Skin epidermis (tissue), 12 donors: ENCODE measurements around the gene GFI1.
A peak's percentile ranks its signal among the peaks of the same experiment; 100 is the strongest.
"Not testable (repeated sequence)": the region's sequence is repeated elsewhere in the genome, so short reads cannot be mapped to it uniquely, and the experiment has no call there.

Experiments used
- H3K27ac ChIP-seq, 21 experiments: fragments of 200-600 bp; sonication (generic) in 11 of 21; one replicate each; pipeline ENCODE4 v1.5.0; 2020; ENCODE audit warnings: mild to moderate bottlenecking in 3 of 21, inconsistent platforms in 2 of 21, moderate library complexity in 2 of 21
- H3K4me3 ChIP-seq, 7 experiments: fragments of 200-600 bp; sonication (generic) in 2 of 7; one replicate each; pipeline ENCODE4 v1.5.0; 2020; ENCODE audit warnings: inconsistent platforms in 2 of 7, mild to moderate bottlenecking in 2 of 7, moderate library complexity in 1 of 7

The GFI1 gene

DNA sequence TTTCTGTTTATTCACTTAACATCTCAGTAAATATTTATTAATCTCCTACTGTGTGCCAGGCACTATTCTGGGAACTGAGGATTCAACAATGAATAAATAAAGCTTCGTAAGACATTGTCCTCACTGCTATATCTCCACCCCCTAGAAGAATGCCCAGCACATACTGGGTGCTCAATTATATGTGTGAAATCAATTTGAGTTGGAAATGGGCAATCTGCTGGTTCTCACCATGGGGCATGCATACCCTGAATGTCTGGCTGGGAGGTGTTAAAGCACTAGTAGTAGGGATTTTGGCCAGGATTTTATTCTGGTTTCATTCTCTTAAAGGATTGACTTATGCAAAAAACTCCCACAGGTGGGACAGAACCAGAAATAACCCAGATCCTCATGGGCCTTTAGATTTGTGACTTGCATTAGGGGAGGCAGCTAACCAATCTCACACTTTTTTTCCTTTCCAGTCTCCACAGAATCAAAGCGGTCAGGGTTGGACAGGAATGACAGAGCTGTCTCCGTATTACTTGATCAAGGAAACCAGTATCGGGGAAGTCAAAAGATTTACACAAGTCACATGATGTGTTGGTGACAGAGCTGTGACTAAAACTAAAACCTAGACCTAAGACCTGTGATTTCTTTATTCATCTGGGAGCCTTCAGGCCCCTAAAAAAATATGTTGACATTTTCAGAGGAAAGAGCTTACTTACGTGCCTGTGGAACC, 12.8 kb downstream of the GFI1 start:
- H3K4me3 ChIP-seq, result no peak overlapping the region
- no peak overlapping the region for H3K27ac ChIP-seq

DNA sequence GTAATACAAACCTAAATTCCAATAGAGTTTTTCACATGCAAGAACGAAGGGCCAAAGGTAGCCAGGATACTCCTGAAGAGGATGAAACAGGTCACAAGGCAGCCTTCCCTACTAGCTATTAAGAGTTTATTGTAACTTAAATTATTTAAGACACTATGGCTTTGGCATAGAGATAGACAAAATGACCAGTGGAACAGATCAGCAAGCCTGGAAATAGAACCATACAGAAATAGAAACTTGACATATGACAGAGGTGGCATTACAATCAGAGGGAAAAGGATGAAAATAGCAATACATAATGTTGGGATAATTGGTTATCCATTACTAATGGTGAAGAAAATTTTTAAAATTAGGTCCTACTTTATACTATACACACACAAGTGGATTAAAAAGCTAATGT, 16.5 kb downstream of the GFI1 start:
- Histone ChIP-seq H3K4me3 (no peak overlapping the region), H3K27ac (no peak overlapping the region)

DNA sequence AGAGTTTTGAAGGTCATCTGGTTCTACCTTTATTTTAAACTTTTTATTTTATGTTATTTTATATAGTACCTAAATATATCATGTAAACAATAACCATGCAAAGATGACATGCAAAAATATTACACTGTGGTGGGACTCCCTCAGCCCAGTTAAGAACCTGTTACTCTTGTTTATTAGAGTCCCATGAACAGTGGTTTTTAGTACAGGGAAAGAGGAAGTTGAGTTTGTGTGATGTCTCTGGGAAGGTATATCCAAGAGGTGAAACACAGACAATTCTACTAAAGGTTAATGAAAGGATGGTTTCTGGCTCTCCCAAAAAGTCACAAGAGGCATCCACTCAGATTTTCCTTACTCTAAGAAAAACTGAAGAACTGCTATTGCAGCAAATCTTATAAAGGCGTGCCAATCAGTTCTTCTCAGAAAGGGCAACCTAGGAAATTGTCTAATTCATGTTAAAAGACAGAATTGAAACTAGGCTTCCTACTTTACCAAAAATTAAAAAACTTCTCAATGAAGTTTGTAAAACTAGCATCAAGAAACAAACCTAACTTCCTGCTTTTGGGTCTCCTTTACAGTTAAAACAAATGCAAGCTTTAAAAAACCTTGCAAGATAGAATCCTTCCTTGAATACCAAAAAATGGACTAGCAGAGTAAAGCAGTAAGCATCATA, 19.9 kb downstream of the GFI1 start:
- no peak overlapping the region for H3K27ac ChIP-seq
- H3K4me3 ChIP-seq, result no peak overlapping the region

DNA sequence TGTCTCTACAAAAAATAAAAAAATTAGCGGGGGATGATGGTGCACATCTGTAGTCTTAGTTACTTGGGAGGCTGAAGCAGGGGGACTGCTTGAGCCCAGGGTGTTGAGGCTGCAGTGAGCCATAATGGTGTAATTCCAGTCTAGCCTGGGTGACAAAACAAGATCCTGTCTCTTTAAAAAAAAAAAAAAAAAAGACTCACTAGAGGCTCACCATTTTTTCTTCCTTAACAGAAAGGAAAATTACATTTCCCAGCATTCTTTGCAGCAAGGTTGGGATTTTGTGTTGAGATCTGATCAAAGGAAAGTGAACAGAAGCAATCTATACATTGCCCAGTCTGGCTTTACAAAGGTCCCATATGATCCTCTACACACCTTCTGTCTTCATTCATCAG, 21.5 kb downstream of the GFI1 start:
- Histone ChIP-seq H3K4me3 (no peak overlapping the region), H3K27ac (no peak overlapping the region)

DNA sequence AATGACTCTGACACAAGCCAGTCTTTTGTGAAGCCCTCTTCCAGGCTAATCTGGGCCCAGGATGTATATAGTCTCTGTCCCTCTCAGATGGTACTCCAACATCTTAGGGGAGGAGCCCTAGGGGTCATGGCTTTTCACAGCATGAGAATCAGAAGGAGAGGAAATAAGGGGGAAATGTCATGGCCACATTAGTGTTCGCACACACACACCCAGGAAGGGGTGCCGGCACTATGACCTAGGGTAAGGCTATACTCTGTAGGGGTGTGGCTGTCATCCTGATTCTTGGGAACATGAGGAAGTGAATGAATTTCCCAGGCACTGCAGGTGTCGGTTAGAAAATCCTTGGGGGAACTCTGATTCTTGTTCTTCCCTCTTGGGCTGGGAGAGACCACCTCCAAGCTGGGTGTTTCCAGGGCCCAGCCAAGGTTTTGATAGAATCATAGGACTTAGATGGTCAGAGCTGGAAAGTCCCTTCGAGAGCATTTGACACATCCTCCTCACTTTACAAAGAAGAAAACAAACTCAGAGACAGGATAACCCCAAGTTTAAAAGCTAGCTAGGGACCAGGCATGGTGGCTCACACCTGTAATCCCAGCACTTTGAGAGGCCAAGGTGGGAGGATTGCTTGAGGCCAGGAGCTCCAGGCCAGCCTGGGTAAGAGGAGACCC, 22.0 kb downstream of the GFI1 start:
- Histone ChIP-seq H3K27ac (no peak overlapping the region), H3K4me3 (no peak overlapping the region)

DNA sequence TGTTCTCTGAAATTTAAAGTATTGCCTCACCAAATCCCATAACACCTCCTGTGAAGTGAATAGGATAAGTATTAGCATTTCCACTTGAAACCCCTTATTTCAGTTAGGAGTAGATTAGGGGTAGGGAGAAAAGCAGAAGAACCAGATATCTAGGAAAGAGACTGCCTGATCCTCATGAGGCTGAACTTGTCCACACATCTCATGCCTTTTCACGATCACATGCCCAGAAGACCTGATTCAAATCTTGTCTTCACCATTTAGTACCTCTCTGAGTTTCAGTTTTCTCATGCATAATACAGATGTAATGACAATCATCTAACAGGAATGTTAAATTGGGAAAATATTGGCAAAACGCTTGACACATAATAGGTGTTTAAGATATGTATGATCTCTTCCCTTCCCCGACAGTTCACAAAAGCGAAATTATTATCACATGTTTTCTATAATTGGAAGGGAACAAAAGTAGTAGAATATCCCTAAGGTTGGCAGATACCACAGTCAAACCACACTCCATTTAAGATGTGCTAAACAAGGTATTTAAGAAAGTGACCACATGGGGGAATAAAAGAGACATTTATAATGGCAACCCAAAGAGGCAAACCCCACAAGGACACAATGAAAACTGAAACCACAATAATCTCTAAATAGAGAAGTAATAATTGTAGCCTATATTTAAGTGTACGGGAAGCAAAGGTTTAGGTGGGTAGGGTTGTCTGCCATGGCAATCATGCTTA, 25.2 kb downstream of the GFI1 start:
- no peak overlapping the region for H3K4me3 ChIP-seq
- H3K27ac ChIP-seq, result peak overlapping the region in 1 of 21 experiments; percentile 5

DNA sequence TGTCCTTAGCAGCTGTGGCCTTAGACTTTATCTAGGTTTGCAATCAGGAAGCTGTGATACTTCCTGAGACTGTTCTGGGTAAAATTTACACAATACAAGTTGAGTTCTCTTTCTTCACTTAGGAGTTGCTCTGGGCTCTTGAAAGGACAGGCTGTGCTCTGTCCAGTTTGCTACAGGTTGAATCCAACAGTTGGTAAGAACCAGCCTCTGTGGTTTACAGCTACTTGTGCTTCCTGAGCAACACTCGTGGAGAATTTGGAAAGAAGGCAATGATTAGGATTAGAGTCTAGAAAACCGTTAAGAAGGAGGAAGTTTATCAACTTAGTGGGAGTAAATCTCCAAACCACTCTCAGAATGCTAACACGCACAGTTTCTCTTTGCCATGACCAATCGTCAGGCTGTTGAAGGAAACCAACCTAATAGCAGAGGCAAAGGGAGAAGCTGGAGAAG, 26.8 kb downstream of the GFI1 start:
- peak overlapping the region in 9 of 21 experiments; percentile 1 to 56 (median 31) for H3K27ac ChIP-seq
- no peak overlapping the region for H3K4me3 ChIP-seq

DNA sequence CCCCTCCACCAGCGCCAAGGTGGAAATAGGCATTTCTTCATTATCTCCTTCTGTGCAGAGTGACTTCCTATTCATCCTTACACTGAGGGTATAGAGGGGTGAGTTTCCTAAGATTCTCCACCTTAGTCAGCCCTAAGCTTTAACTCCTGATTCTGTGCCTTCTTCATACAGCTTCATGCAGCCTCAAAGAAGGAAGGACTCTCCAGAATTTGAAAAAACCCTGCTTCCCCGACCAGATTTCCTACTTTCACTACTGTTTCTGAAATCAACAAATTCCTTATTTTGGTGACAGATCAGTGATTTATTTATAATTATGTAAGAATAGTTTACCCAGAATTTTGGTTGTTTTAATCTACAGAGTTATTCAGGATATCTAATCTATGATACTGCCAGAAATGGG, 28.6 kb downstream of the GFI1 start:
- H3K27ac ChIP-seq, result no peak overlapping the region

DNA sequence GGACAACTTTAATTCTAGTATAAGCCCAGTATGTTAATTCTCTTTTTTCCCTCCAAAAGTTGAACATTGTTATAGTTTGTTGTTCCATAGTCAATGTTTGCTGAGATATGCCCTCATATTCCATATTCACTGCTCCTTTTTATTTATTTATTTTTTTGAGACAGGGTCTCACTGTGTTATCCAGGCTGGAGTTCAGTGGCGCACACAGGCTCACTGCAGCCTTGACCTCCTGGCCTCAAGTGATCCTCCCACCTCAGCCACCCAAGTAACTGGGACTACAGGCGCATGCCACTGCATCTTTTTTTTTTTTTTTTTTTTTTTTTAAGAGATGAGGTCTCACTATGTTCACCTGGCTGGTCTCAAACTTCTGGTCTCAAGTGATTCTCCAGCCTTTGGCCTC, 38.7 kb downstream of the GFI1 start:
- H3K4me3 ChIP-seq, result no peak overlapping the region
- no peak overlapping the region for H3K27ac ChIP-seq

More for the DNA sequence above, 28.6 kb downstream of the GFI1 start:
- no peak overlapping the region for H3K4me3 ChIP-seq

DNA sequence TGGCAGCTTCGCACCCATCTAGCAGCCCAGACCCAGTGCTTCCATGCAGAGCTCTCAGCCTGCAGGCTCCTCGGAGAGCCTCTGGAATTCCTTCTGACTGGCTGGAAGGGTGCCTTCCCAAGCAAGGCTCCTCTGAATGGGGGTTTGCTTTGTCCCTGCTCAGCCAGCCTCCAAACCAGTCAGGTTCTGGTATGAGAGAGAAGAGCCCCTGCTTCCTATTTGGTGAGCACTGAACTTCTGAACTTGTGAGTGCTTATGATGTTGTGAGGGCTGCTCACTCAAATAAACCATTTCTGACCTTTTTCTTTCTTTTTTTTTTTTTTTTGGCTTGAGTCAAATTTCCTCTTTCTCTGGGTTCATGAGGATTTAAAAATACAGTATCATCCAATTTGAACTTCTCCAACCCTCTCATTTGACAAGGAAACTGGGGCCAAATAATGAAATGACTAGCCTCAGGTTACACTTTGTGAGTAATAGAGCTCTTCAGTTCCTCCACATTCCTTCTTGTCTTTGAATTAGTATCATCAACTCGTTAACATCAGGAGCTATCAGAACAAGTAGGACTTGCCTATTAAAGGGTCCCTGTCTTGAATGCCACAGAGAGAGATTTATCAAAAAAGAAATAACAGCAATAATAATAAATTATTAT, 39.6 kb downstream of the GFI1 start:
- no peak overlapping the region for H3K4me3 ChIP-seq

DNA sequence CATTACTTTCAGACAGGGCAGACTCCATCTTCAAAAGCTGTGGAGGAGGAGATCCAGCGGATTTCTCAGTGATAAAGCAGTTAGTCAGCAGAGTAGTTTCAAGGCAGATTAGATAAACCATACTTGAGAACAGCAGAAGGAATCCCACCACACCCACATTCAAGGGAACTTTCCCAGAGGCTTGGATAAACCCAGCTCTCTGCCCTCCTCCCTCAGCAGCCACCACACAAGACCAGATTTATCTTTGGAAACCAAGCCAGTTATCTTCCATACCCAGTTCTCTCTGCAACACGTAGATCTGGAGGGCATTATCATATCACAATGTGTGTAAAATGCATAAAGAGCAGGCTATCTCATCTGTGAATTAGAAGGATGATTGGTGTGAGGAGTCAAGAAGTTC, 40.2 kb downstream of the GFI1 start:
- Histone ChIP-seq H3K4me3 (no peak overlapping the region), H3K27ac (no peak overlapping the region)

More for the DNA sequence above, 39.6 kb downstream of the GFI1 start:
- no peak overlapping the region for H3K27ac ChIP-seq

DNA sequence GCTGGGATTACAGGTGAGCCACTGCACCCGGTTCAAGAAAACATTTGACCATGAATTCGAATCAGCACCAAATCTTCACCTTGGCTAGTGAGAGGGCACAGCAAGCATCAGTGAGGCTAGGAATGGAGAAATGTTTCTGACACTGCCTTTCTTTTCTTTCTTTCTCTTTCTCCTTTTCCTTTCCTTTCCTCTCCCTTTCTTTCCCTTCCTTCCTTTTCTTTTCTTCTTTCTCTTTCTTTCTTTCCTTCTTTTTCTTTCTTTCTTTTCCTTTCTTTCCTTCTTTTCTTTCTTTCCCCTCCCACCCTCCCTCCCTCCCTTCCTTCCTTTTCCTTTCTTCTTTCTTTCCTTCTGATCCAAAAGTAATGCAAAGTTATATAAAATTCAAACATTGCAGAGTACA, 40.9 kb downstream of the GFI1 start:
- Histone ChIP-seq H3K27ac (no peak overlapping the region), H3K4me3 (no peak overlapping the region)

DNA sequence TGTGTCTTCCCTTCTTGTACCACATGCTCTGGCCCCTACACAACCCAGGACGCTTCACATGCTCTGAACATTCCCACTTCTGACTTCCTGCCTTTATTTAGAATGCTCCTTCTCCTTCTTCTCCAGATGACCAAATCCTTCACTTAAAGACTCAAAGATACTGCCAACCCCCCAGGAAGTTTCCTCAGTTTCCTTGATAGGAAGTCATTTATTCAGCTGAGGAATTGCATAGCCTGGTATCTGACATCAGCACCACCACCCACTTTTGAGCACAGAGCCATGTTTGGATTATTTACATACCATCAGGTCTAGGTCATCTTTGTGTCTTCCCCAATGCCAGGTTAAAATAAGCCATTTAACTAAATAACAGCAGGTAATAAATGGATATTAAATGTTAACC, 42.4 kb downstream of the GFI1 start:
- H3K27ac ChIP-seq, result no peak overlapping the region

DNA sequence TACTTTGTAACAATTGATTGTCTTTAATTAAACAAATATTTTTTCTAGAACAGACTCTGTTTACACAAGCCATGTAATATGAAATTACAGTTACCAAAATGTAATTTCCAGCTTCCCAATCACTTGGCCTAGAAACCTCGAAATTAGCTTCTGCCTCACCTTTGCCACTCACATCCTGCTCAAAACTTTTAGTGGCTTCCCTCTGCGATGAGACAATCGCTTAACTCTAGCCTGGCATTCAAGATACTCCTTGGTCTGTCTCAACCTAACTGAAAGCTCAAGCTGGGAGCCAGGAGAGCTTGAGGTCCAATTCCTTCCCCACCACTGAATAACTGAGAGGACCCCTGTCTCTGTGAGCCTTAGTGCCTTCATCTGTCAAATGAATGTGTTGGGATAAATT, 42.8 kb downstream of the GFI1 start:
- Histone ChIP-seq H3K4me3 (no peak overlapping the region), H3K27ac (no peak overlapping the region)

More for the DNA sequence above, 42.4 kb downstream of the GFI1 start:
- H3K4me3 ChIP-seq, result no peak overlapping the region

DNA sequence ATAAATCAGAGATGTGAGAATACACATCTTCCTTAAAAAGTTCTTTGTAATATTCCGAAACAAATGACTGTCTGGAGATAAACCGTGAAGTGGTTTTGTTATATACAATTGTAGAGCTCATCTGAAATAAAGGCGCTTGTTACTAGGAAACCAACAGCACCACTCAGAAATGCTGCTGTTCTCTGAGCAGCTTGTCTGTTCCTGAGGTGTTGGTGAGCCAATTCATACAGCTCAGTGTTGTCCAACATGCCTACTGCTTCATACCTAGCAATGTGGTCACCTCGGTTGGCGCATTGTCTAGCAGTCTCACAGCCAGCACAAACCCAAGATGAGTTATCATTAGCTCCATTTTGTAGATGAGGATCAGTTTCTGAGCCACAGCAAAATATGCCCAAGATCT, 44.4 kb downstream of the GFI1 start:
- no peak overlapping the region for H3K4me3 ChIP-seq

DNA sequence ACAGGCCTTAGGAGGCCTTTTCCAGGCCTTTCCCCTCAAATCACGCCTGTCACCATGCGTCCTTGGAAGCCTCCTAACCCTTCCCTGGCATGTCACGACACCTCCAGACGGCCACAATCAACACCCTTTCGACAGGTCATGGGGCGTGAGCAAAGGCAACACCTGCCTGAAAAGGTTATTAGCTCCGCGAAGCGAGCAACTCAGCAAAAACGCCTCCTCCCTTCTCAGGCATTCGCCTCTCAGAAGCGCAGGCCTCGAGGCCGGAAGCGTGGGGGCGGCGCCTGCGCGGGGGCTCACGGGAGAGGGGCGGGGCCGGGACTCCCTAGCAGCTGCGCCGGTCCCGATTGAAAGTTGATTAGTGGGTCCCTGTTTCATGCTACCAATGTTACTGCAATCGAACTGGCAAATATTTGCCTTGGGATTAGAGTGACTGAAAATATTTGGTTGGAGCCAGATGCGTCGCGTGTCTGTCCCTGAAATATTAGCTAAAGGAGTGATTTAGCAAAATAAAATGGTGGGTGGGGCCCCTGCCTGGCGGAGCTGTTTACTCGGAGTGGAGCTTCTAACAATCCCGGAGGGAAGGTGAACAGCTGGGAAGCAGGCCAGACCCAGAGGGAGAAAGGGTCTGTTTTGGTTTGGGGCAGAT, 44.9 kb downstream of the GFI1 start:
- H3K27ac ChIP-seq, result no peak overlapping the region

More for the DNA sequence above, 44.4 kb downstream of the GFI1 start:
- H3K27ac ChIP-seq, result no peak overlapping the region

DNA sequence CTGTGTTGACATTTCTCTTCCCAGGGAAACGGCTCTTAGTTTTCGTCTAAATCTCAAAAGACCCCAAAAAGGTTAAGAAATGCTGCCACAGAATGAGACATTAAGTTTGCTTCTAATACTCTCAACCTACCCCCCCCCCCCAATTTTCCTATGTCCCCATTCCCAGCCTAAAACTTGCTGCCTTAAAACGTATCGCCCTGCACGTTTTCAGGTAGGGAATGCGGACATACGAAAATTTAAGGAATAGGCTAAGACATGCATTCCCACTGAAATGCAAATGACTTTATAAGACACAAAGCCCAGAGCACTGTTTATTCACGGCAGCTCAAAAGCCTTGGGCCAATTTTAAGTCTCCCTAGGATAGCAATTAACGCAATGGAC, 45.4 kb downstream of the GFI1 start:
- Histone ChIP-seq H3K4me3 (no peak overlapping the region), H3K27ac (no peak overlapping the region)

More for the DNA sequence above, 44.9 kb downstream of the GFI1 start:
- no peak overlapping the region for H3K4me3 ChIP-seq

DNA sequence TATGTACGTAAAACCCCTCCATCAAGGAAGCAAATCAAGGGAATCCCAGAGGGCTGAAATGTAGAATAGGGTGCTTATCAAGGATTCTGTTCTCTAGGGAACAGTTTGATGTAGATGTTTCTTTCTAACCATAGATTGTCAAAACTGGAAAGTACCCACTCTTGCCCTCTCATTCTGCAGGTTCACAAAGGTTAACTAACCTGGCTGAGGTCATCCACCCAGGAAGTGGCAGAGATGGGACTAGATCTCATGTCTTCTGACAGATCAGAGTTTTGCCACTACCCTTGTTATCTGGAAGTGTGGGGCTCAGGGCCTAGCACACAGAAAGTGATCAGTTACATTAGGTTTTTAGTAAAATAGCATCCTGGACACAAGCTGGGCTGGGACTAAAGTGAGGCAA, 47.4 kb downstream of the GFI1 start:
- Histone ChIP-seq H3K27ac (no peak overlapping the region), H3K4me3 (no peak overlapping the region)

DNA sequence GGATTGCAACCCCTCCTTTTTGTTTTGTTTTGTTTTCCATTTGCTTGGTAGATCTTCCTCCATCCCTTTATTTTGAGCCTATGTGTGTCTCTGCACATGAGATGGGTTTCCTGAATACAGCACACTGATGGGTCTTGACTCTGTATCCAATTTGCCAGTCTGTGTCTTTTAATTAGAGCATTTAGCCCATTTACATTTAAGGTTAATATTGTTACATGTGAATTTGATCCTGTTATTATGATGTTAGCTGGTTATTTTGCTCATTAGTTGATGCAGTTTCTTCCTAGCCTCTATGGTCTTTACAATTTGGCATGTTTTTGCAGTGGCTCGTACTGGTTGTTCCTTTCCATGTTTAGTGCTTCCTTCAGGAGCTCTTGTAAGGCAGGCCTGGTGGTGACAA, 52.2 kb downstream of the GFI1 start:
- H3K27ac ChIP-seq, H3K4me3 ChIP-seq: not testable (repeated sequence)
